Measurements from ENCODE around the gene PIGL.

DNA sequence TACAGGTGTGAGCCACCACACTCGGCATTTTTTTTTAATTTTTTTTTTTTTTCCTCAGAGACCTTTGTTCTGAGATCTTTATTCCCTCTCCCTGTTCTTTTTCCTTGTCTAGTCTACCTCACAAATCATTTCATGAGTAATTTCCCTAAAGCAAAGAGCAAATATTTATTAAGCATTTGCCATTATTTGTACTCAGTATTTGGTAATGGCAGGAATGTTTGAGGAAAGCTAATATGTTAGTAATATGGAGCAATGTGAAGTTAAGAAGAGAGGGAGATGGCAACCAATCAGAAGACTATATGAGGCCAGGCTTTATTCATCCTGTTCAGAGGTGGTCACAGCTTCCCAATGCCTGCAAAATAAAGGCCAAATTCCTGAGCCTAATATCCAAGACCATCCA lies 122.9 kb downstream of the PIGL start:
- TF ChIP-seq, protein P1, sequence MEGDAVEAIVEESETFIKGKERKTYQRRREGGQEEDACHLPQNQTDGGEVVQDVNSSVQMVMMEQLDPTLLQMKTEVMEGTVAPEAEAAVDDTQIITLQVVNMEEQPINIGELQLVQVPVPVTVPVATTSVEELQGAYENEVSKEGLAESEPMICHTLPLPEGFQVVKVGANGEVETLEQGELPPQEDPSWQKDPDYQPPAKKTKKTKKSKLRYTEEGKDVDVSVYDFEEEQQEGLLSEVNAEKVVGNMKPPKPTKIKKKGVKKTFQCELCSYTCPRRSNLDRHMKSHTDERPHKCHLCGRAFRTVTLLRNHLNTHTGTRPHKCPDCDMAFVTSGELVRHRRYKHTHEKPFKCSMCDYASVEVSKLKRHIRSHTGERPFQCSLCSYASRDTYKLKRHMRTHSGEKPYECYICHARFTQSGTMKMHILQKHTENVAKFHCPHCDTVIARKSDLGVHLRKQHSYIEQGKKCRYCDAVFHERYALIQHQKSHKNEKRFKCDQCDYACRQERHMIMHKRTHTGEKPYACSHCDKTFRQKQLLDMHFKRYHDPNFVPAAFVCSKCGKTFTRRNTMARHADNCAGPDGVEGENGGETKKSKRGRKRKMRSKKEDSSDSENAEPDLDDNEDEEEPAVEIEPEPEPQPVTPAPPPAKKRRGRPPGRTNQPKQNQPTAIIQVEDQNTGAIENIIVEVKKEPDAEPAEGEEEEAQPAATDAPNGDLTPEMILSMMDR (IDR thresholded peaks at IDR 0.05 in 8 of 11, conservative IDR thresholded peaks at IDR 0.05 in 3 of 11) = no peak
- no peak for TF ChIP-seq POLR2AphosphoS5 (IDR thresholded peaks at IDR 0.05)
- no peak for TF ChIP-seq POLR2A (IDR thresholded peaks at IDR 0.05)

Measured in spleen (tissue), 7 donors.